PFSK-1 (cell line): ENCODE data around the gene UACA.

ENCODE experiments used
- FOXP2 ChIP-seq: optimal IDR thresholded peaks from 2 replicates; pipeline ENCODE3; 2011; ENCODE audit warnings: borderline replicate concordance, control low read depth, inconsistent platforms; ENCODE audit not compliant: insufficient read depth; ENCODE audit errors: extremely low read length, extremely low read depth
- POLR2AphosphoS5 ChIP-seq: IDR thresholded peaks from 2 replicates; pipeline ENCODE4 v1.6.1; 2012; ENCODE audit warnings: low read depth, mild to moderate bottlenecking, control low read depth, low read length, moderate library complexity
- REST ChIP-seq, 2 experiments: IDR thresholded peaks; 2 replicates each; pipeline versions ENCODE4 v1.6.1 to v1.8.0; 2011 to 2012; ENCODE audit warnings: low read depth in 2 of 2, low read length in 2 of 2, control low read depth in 1 of 2, inconsistent platforms in 1 of 2, mild to moderate bottlenecking in 1 of 2, moderate library complexity in 1 of 2; ENCODE audit not compliant: insufficient read depth in 1 of 2
- SIN3A ChIP-seq: IDR thresholded peaks from 2 replicates; pipeline ENCODE4 v1.6.1; 2012; ENCODE audit warnings: mild to moderate bottlenecking, low read length, moderate library complexity, borderline replicate concordance; ENCODE audit not compliant: insufficient read depth
- TAF1 ChIP-seq: IDR thresholded peaks from 2 replicates; pipeline ENCODE4 v1.6.1; 2012; ENCODE audit warnings: low read length, control low read depth, borderline replicate concordance; ENCODE audit not compliant: insufficient read depth

UACA gene

GRCh38 chr15:70748281-70748747 is 15.0 kb downstream of the UACA start:
- TF ChIP-seq SIN3A (no peak), FOXP2 (no peak), TAF1 (no peak), POLR2AphosphoS5 (no peak), REST (IDR thresholded peaks at IDR 0.05; ENCODE audit: insufficient read depth in 1 of 2, low read depth in 2 of 2, low read length in 2 of 2) (no peak)

- TF ChIP-seq REST (IDR thresholded peaks at IDR 0.05; ENCODE audit: insufficient read depth in 1 of 2, low read depth in 2 of 2, low read length in 2 of 2), result no peak
- TF ChIP-seq TAF1, result no peak
- no peak for TF ChIP-seq FOXP2
- no peak for TF ChIP-seq POLR2AphosphoS5
- no peak for TF ChIP-seq SIN3A
Observed at GRCh38 chr15:70742928-70743327, 20.4 kb downstream of the UACA start.

- TF ChIP-seq POLR2AphosphoS5 (no peak), SIN3A (no peak), FOXP2 (no peak), TAF1 (peak; percentile 41; the same call in 1 of the 2 replicates), REST (IDR thresholded peaks at IDR 0.05; ENCODE audit: insufficient read depth in 1 of 2, low read depth in 2 of 2, low read length in 2 of 2) (no peak)
Observed at GRCh38 chr15:70741677-70742293, 21.6 kb downstream of the UACA start.

- TF ChIP-seq SIN3A (no peak), POLR2AphosphoS5 (no peak), TAF1 (no peak), FOXP2 (no peak), REST (IDR thresholded peaks at IDR 0.05; ENCODE audit: insufficient read depth in 1 of 2, low read depth in 2 of 2, low read length in 2 of 2) (no peak)
Observed at GRCh38 chr15:70741107-70741531, 22.2 kb downstream of the UACA start.
